GM19043 (cell line): ENCODE measurements around the gene CAMK2D.

ENCODE experiments used
- ATAC-seq: cut with Tn5 transposase; IDR thresholded peaks from one replicate; pipeline ENCODE4 v1.9.1; 2021; ENCODE audit warnings: low read depth; ENCODE audit not compliant: unreplicated experiment

Gene CAMK2D

DNA sequence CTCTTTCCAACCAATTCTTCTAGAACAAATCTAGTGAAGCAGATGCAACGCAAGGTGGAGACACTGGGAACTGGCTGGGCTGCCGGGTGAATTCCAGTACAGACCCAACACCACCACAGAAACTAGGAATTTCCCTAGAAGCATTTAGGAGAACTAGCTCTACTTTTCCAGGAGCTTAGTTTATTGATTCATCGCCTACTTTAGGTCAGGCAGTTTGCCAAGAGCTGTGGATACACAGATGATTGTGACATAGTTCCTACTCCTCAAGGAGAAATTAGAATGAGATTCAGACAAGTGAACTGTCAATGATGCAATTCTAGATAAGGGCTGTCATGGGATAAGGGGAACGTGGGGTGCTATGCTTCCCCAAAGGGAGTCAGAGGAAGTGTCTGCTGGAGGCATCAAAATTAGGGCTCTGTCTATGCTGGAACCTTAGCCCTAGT is 350.0 kb downstream of the CAMK2D start:
- no peak for ATAC-seq

GRCh38 chr4:113410686-113411085 is 350.9 kb downstream of the CAMK2D start:
- ATAC-seq: no peak

DNA sequence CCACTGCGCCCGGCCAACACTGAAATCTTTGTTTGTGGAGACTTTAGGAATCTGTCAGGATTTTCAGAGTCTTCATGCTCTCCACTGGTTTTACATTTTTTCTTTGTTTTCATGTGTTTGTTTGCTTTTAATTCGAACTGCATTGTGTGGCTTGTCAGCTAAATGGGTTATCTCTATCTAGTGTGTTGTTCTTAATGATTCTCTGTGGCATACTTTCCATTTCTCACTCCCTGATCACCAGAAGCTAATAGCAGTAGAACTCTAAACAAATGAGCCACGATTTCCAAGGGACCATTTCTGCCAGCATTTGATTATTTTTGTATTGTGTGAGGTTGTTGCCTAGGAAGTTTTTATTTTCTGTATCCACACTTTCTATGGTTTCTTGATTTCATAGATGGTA is 352.4 kb downstream of the CAMK2D start:
- ATAC-seq: no peak

- ATAC-seq: no peak
Observed at GRCh38 chr4:113407409-113407808, 354.1 kb downstream of the CAMK2D start.

DNA sequence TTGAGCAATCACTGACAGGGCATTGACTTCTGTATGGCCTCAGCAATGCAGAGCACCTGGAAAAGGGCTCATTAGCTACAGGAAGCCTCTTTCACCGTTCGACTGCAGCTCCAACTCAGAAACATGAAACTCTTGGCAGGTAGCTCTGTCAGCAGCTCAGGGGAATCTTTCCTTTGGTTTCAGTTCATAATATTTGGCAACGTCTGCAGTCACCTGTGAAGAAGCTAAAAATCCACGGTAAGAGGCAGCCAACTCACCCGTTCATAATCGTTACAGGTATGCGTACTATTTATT is 354.9 kb downstream of the CAMK2D start:
- ATAC-seq: no peak

- ATAC-seq: no peak
Observed at GRCh38 chr4:113405874-113406722, 355.4 kb downstream of the CAMK2D start.

DNA sequence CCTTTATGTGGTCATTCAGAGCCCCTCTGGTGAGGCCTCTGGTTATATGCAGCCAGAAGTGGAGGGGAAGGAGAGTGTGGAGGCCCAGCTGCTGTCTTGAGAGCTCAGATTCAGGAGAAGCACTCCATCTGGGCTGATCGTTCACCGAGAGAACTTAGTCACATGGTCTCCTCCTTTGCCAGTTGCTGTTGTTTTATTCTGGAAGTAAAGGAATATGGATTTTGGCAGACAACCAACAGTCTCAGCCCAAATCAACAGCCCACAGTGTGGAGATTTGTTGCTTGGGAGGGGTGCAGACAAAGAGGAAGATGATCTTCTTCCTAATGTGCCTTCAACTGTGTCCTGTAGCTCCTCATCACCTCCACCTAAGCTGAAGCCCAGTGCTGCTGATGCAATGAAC is 356.7 kb downstream of the CAMK2D start:
- no peak for ATAC-seq

DNA sequence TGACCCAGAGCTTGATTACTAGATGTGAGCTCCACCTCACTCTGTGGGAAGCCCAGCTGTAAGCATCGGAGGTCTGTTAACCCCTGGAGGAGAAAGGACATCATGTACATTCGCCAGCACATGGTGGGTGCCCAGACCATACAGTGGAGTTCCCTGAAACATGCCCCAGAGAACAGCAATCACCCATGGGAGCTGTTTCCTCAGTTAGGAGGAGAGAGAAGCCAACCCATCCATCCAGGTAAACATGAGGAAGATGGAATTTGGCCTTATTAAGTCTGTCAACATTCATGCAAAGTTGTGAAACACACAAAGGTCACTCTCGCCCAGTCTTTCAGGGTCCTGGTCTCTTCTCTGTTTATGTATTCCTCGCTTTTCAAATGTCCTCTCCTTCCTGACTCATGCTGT is 357.4 kb downstream of the CAMK2D start:
- ATAC-seq: no peak
